Measurements from ENCODE around the gene C6orf120.

DNA sequence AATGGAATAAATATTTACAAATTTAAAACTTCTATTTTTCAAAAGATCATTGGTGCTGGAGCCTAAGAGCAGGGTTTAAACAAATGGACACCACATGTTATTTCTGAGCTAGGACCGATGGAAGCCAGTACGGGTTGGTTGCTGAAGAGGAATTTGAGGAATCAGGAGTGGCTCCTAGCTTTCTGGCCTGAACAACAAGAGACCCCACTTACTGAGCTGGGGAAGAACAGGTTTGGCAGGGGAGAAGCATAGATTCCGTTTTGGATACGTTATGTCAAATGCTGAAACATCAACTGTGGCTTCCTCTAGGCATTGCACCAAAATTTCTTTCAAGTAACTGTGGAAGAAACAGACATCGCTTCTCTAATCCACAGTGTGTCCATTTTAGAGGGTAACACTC, 6.8 kb upstream of the C6orf120 start:
- TF ChIP-seq, protein P1, sequence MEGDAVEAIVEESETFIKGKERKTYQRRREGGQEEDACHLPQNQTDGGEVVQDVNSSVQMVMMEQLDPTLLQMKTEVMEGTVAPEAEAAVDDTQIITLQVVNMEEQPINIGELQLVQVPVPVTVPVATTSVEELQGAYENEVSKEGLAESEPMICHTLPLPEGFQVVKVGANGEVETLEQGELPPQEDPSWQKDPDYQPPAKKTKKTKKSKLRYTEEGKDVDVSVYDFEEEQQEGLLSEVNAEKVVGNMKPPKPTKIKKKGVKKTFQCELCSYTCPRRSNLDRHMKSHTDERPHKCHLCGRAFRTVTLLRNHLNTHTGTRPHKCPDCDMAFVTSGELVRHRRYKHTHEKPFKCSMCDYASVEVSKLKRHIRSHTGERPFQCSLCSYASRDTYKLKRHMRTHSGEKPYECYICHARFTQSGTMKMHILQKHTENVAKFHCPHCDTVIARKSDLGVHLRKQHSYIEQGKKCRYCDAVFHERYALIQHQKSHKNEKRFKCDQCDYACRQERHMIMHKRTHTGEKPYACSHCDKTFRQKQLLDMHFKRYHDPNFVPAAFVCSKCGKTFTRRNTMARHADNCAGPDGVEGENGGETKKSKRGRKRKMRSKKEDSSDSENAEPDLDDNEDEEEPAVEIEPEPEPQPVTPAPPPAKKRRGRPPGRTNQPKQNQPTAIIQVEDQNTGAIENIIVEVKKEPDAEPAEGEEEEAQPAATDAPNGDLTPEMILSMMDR (IDR thresholded peaks at IDR 0.05 in 8 of 11, conservative IDR thresholded peaks at IDR 0.05 in 3 of 11), result no peak
- TF ChIP-seq POLR2A (IDR thresholded peaks at IDR 0.05), result no peak
